Measurements from ENCODE around the gene E2F4.
A peak's percentile ranks its signal among the peaks of the same experiment; 100 is the strongest.

GRCh38 chr16:67150047-67150832, 41.7 kb upstream of the E2F4 start:
- TF ChIP-seq EZH2 (IDR thresholded peaks at IDR 0.05; ENCODE audit: borderline replicate concordance, low read depth, low read length, poor library complexity, severe bottlenecking), result no peak
- TF ChIP-seq, protein P1, sequence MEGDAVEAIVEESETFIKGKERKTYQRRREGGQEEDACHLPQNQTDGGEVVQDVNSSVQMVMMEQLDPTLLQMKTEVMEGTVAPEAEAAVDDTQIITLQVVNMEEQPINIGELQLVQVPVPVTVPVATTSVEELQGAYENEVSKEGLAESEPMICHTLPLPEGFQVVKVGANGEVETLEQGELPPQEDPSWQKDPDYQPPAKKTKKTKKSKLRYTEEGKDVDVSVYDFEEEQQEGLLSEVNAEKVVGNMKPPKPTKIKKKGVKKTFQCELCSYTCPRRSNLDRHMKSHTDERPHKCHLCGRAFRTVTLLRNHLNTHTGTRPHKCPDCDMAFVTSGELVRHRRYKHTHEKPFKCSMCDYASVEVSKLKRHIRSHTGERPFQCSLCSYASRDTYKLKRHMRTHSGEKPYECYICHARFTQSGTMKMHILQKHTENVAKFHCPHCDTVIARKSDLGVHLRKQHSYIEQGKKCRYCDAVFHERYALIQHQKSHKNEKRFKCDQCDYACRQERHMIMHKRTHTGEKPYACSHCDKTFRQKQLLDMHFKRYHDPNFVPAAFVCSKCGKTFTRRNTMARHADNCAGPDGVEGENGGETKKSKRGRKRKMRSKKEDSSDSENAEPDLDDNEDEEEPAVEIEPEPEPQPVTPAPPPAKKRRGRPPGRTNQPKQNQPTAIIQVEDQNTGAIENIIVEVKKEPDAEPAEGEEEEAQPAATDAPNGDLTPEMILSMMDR (conservative IDR thresholded peaks at IDR 0.05; ENCODE audit: low read depth, low read length), result peak; percentile 21; the same call in 1 of the 2 replicates

Data from A673 (cell line).